Mesenchymal stem cell (in vitro differentiated cells and primary cell): Measurements from ENCODE around the gene CAND1.

ENCODE experiments used
- DNase-seq: peaks from one replicate; pipeline ENCODE4 v3.0.0-alpha.2; 2013
- H2AFZ ChIP-seq: one replicate; pipeline ENCODE4 v1.6.1; 2013; ENCODE audit warnings: low read depth, mild to moderate bottlenecking, control low read depth, inconsistent platforms, low read length, moderate library complexity
- H2AK5ac ChIP-seq: 2 replicates; pipeline ENCODE4 v1.6.1; 2013; ENCODE audit warnings: low read length, moderate library complexity, mild to moderate bottlenecking, inconsistent platforms; ENCODE audit not compliant: severe bottlenecking
- H2BK120ac ChIP-seq: one replicate; pipeline ENCODE4 v1.6.1; 2013; ENCODE audit warnings: low read depth, mild to moderate bottlenecking, inconsistent platforms, low read length, moderate library complexity
- H2BK12ac ChIP-seq, 2 experiments: one replicate each; pipeline ENCODE4 v1.6.1; 2013; ENCODE audit warnings: inconsistent platforms in 2 of 2, low read length in 2 of 2, mild to moderate bottlenecking in 2 of 2, moderate library complexity in 2 of 2, control low read depth in 1 of 2
- H2BK15ac ChIP-seq: one replicate; pipeline ENCODE4 v1.6.1; 2013; ENCODE audit warnings: mild to moderate bottlenecking, low read depth, inconsistent platforms; ENCODE audit not compliant: poor library complexity, severe bottlenecking
- H2BK5ac ChIP-seq: 2 replicates; pipeline ENCODE4 v1.6.1; 2013; ENCODE audit warnings: low read depth, mild to moderate bottlenecking, low read length, control low read depth, inconsistent platforms; ENCODE audit not compliant: poor library complexity, severe bottlenecking
- H3K14ac ChIP-seq, 2 experiments: one replicate each; pipeline ENCODE4 v1.6.1; 2013; ENCODE audit warnings: inconsistent platforms in 2 of 2, low read length in 2 of 2, control low read depth in 1 of 2, mild to moderate bottlenecking in 1 of 2, moderate library complexity in 1 of 2
- H3K18ac ChIP-seq, 2 experiments: one replicate each; pipeline ENCODE4 v1.6.1; 2013; ENCODE audit warnings: inconsistent platforms in 2 of 2, low read length in 2 of 2, control low read depth in 1 of 2, low read depth in 1 of 2, mild to moderate bottlenecking in 1 of 2
- H3K23ac ChIP-seq, 2 experiments: one replicate each; pipeline ENCODE4 v1.6.1; 2013; ENCODE audit warnings: inconsistent platforms in 2 of 2, low read length in 2 of 2, mild to moderate bottlenecking in 2 of 2, moderate library complexity in 2 of 2, control low read depth in 1 of 2
- H3K27ac ChIP-seq: 2 replicates; pipeline ENCODE4 v1.5.1; 2013; ENCODE audit warnings: mild to moderate bottlenecking, moderate library complexity, low read length, control low read depth, inconsistent platforms; ENCODE audit not compliant: poor library complexity, severe bottlenecking
- H3K27me3 ChIP-seq, 2 experiments: 2 replicates each; pipeline versions ENCODE4 v1.6.1 to v1.7.0; 2013; ENCODE audit warnings: low read length in 2 of 2, mild to moderate bottlenecking in 2 of 2, moderate library complexity in 2 of 2, control low read depth in 1 of 2, inconsistent platforms in 1 of 2; ENCODE audit not compliant: control insufficient read depth in 1 of 2, insufficient read depth in 1 of 2
- H3K36me3 ChIP-seq, 2 experiments: 2 replicates each; pipeline versions ENCODE4 v1.6.1 to v1.7.0; 2013; ENCODE audit warnings: low read length in 2 of 2, control low read depth in 1 of 2, inconsistent platforms in 1 of 2, low read depth in 1 of 2, mild to moderate bottlenecking in 1 of 2; ENCODE audit not compliant: insufficient read depth in 2 of 2, control insufficient read depth in 1 of 2
- H3K4ac ChIP-seq, 2 experiments: one replicate each; pipeline ENCODE4 v1.6.1; 2013; ENCODE audit warnings: inconsistent platforms in 2 of 2, low read length in 2 of 2, mild to moderate bottlenecking in 2 of 2, moderate library complexity in 2 of 2, control low read depth in 1 of 2, low read depth in 1 of 2
- H3K4me1 ChIP-seq: 2 replicates; pipeline ENCODE4 v1.6.1; 2013; ENCODE audit warnings: low read depth, low read length, control low read depth; ENCODE audit not compliant: control insufficient read depth, insufficient read depth
- H3K4me2 ChIP-seq: 2 replicates; pipeline ENCODE4 v1.6.1; 2013; ENCODE audit warnings: low read length, mild to moderate bottlenecking, inconsistent platforms; ENCODE audit not compliant: poor library complexity, severe bottlenecking
- H3K4me3 ChIP-seq, 2 experiments: 2 replicates each; pipeline versions ENCODE4 v1.5.1 to v1.7.0; 2013; ENCODE audit warnings: low read length in 2 of 2, mild to moderate bottlenecking in 2 of 2, control low read depth in 1 of 2, low read depth in 1 of 2; ENCODE audit not compliant: insufficient read depth in 1 of 2
- H3K79me1 ChIP-seq: replicated peaks from 2 replicates; pipeline ENCODE4 v1.6.1; 2013; ENCODE audit warnings: mild to moderate bottlenecking, control low read depth, low read length, inconsistent platforms; ENCODE audit not compliant: poor library complexity, severe bottlenecking
- H3K9ac ChIP-seq: 2 replicates; pipeline ENCODE4 v1.7.0; 2013; ENCODE audit warnings: mild to moderate bottlenecking, low read length, moderate library complexity
- H3K9me3 ChIP-seq: 2 replicates; pipeline ENCODE4 v1.7.0; 2013; ENCODE audit warnings: mild to moderate bottlenecking, low read length; ENCODE audit not compliant: control insufficient read depth
- H4K8ac ChIP-seq: one replicate; pipeline ENCODE4 v1.6.1; 2013; ENCODE audit warnings: inconsistent platforms, mild to moderate bottlenecking, low read length, moderate library complexity
- H4K91ac ChIP-seq: one replicate; pipeline ENCODE4 v1.6.1; 2013; ENCODE audit warnings: mild to moderate bottlenecking, low read length, inconsistent platforms
- whole genome bisulfite sequencing: methylation state at CpG from one replicate; pipeline ENCODE4 v1.1.7; 2013; ENCODE audit warnings: mixed read lengths; 5-methylcytosine and 5-hydroxymethylcytosine counted together

The CAND1 gene

GRCh38 chr12:67263471-67263870, 5.7 kb upstream of the CAND1 start:
- DNase-seq: no peak

DNA sequence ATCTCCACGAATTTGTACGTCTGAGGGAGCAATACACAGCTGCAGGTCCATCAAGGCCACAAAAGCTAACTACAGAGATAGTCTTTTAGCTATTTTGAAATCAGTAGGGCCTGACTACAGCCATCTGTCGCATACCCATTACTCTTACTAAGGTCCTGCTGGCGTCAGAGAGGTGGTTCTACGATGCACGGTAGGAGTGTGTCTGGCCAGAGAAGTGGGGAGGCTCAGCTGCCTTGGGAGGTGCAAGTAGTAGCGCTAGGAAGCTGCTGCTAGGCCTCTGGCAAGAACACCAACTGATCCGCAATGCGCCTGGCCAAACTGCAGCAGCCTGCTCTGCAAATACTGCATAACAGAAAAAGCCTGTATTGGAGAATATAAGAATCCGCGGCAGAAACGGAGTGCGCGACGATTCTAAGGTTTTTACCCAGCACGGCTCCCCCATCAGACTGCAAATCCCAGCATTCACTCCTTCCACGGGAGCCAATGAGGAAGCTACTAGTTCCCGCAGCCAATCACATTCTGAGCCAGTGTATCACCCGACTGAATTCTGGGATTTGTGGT, 743 bp upstream of the CAND1 start:
- peak; percentile 100 for DNase-seq
- H2AFZ ChIP-seq: peak overlapping the region; percentile 80
- peak overlapping the region; percentile 33 for H2BK5ac ChIP-seq
- H3K27ac ChIP-seq: peak overlapping the region; percentile 99
- H3K79me1 ChIP-seq: no peaks in the 10 kb centered on the region
- no peak overlapping the region for H2BK120ac ChIP-seq
- no peaks in the 10 kb centered on the region for H3K27me3 ChIP-seq
- no peak overlapping the region for H2BK15ac ChIP-seq
- H3K36me3 ChIP-seq: no peaks in the 10 kb centered on the region
- peak overlapping the region; percentile 60 to 99 for H3K4me3 ChIP-seq
- peak overlapping the region; percentile 96 for H3K9ac ChIP-seq
- H2BK12ac ChIP-seq: no peak overlapping the region
- H3K18ac ChIP-seq: peak overlapping the region in 1 of 2 experiments; percentile 90
- H3K4ac ChIP-seq: peak overlapping the region in 1 of 2 experiments; percentile 81
- H3K9me3 ChIP-seq: no peaks in the 10 kb centered on the region
- peak overlapping the region in 1 of 2 experiments; percentile 66 for H3K14ac ChIP-seq
- no peak overlapping the region for H3K23ac ChIP-seq
- H2AK5ac ChIP-seq: no peak overlapping the region
- peak overlapping the region; percentile 71 for H4K8ac ChIP-seq
- no peak overlapping the region for H4K91ac ChIP-seq
- WGBS: 6% methylated on average over 18 of the region's 19 CpGs
- peak overlapping the region; percentile 11 for H3K4me2 ChIP-seq
- H3K4me1 ChIP-seq: peaks cover 6% of the 10 kb centered on the region

More at GRCh38 chr12:67263471-67263870, 5.7 kb upstream of the CAND1 start:
- no peak overlapping the region for H3K4me2 ChIP-seq
- H3K18ac ChIP-seq: no peak overlapping the region
- H3K14ac ChIP-seq: no peak overlapping the region
- H3K79me1 ChIP-seq: no peaks in the 10 kb centered on the region
- no peak overlapping the region for H3K9ac ChIP-seq
- WGBS: 29% methylated on average over 3 of the region's 5 CpGs
- no peak overlapping the region for H2BK5ac ChIP-seq
- no peak overlapping the region for H4K8ac ChIP-seq
- no peak overlapping the region for H3K23ac ChIP-seq
- H3K4me3 ChIP-seq: no peak overlapping the region
- H4K91ac ChIP-seq: no peak overlapping the region
- H3K27ac ChIP-seq: no peak overlapping the region
- no peaks in the 10 kb centered on the region for H3K27me3 ChIP-seq
- H3K9me3 ChIP-seq: no peaks in the 10 kb centered on the region
- no peak overlapping the region for H2BK120ac ChIP-seq
- no peak overlapping the region for H2AK5ac ChIP-seq
- no peak overlapping the region for H3K4ac ChIP-seq
- no peak overlapping the region for H2AFZ ChIP-seq
- H2BK12ac ChIP-seq: no peak overlapping the region
- H3K36me3 ChIP-seq: no peaks in the 10 kb centered on the region
- H3K4me1 ChIP-seq: peaks cover 3% of the 10 kb centered on the region
- no peak overlapping the region for H2BK15ac ChIP-seq

- peak overlapping the region; percentile 75 to 99 for H3K4ac ChIP-seq
- WGBS: under 1% methylated on average over 58 of the region's 61 CpGs
- peak overlapping the region; percentile 74 for H3K4me2 ChIP-seq
- peaks cover 6% of the 10 kb centered on the region for H3K4me1 ChIP-seq
- H2BK15ac ChIP-seq: peak overlapping the region; percentile 100
- H3K27me3 ChIP-seq: no peaks in the 10 kb centered on the region
- no peaks in the 10 kb centered on the region for H3K79me1 ChIP-seq
- H3K36me3 ChIP-seq: peaks cover 0 to 10% of the 10 kb centered on the region in 2 experiments
- H3K14ac ChIP-seq: peak overlapping the region; percentile 4 to 85
- H2AK5ac ChIP-seq: no peak overlapping the region
- no peak for DNase-seq
- H2AFZ ChIP-seq: peak overlapping the region; percentile 77
- H3K4me3 ChIP-seq: peak overlapping the region; percentile 90 to 99
- peak overlapping the region; percentile 96 for H4K8ac ChIP-seq
- H3K23ac ChIP-seq: peak overlapping the region; percentile 81 to 83
- no peaks in the 10 kb centered on the region for H3K9me3 ChIP-seq
- peak overlapping the region; percentile 91 for H2BK5ac ChIP-seq
- H3K9ac ChIP-seq: peak overlapping the region; percentile 96
- H3K18ac ChIP-seq: peak overlapping the region; percentile 98 to 100
- peak overlapping the region; percentile 99 for H4K91ac ChIP-seq
- peak overlapping the region in 1 of 2 experiments; percentile 49 for H2BK12ac ChIP-seq
- H3K27ac ChIP-seq: peak overlapping the region; percentile 88
- H2BK120ac ChIP-seq: peak overlapping the region; percentile 54
Observed at GRCh38 chr12:67269633-67270573, 745 bp downstream of the CAND1 start.

DNA sequence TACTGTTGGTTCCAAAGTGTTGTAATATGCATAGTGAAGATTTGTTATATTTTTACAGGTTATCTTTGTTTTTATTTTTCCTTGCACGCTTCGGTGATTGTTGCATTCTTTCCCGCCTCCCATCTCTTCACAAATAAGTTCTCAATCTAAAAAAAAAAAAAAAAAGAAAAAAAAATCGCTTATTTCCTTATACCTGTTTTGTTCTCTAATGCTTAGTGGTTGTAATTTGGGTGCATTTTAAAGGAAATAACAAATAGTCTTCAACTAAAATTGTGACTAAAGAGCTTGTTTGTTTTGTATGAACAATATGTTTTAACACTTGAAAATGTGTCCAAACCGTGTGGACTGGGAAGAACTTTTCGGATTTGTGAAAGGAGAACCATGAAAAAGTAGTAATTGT, 1.5 kb downstream of the CAND1 start:
- no peak overlapping the region for H2AFZ ChIP-seq
- no peaks in the 10 kb centered on the region for H3K79me1 ChIP-seq
- H3K9ac ChIP-seq: peak overlapping the region; percentile 96
- no peak overlapping the region for H3K4ac ChIP-seq
- H4K8ac ChIP-seq: no peak overlapping the region
- peaks cover 7% of the 10 kb centered on the region for H3K4me1 ChIP-seq
- H2BK12ac ChIP-seq: no peak overlapping the region
- no peaks in the 10 kb centered on the region for H3K27me3 ChIP-seq
- no CpG with 5 or more reads among the region's 6 CpGs for WGBS
- H3K27ac ChIP-seq: no peak overlapping the region
- H3K18ac ChIP-seq: no peak overlapping the region
- H3K14ac ChIP-seq: no peak overlapping the region
- H3K4me2 ChIP-seq: peak overlapping the region; percentile 74
- H3K4me3 ChIP-seq: peak overlapping the region in 1 of 2 experiments; percentile 99
- no peaks in the 10 kb centered on the region for H3K9me3 ChIP-seq
- no peak overlapping the region for H2AK5ac ChIP-seq
- H4K91ac ChIP-seq: no peak overlapping the region
- H2BK15ac ChIP-seq: no peak overlapping the region
- no peak overlapping the region for H3K23ac ChIP-seq
- no peak overlapping the region for H2BK5ac ChIP-seq
- no peak for DNase-seq
- peaks cover 0 to 10% of the 10 kb centered on the region in 2 experiments for H3K36me3 ChIP-seq
- no peak overlapping the region for H2BK120ac ChIP-seq
